K562 (cell line): ENCODE results near the gene KLHL12. TPM values are rescaled to one million over a fixed set of nuclear protein-coding genes. Genes with fewer than 3 reads are reported as not detected.

ENCODE experiments used
- ATAC-seq: fragments of 200-7000 bp; cut with Tn5 transposase; 3 replicates; pipeline ENCODE4 v1.9.1; 2020; ENCODE audit warnings: moderate library complexity
- BruUV-seq: library from RNA; stranded (reverse); fragments of 400-500 nt; replicated peaks from 2 replicates; lab custom pipeline; 2021; lab: Mats Ljungman, UMichigan
- CTCF ChIA-PET: fragments of 300-600 bp; formaldehyde crosslinking; extraction: SDS; loops from one replicate; lab custom pipeline; 2021; ENCODE audit warnings: low intra/inter-chr PET ratio; lab: Yijun Ruan, JAX
- POLR2A ChIA-PET: fragments of 300-600, 350-650 bp; sonication (Branson Sonifier 250); formaldehyde crosslinking; extraction: SDS; loops from one replicate; lab custom pipeline; 2021; ENCODE audit warnings: antibody characterized with exemption, inconsistent platforms; lab: Yijun Ruan, JAX
- DNase-seq, 4 experiments: peaks; one replicate each; pipeline versions ENCODE4 v3.0.0 to v3.0.0-alpha.2; 2011 to 2018; ENCODE audit warnings: low spot score in 3 of 4, mixed read lengths in 3 of 4; ENCODE audit errors: extremely low read depth in 1 of 4
- FAIRE-seq: peaks from 2 replicates; lab custom pipeline; 2011; peaks lifted over from hg19 to GRCh38; lab: Jason Lieb, UNC
- H2AFZ ChIP-seq: 2 replicates; pipeline ENCODE4 v1.6.0; 2011; ENCODE audit warnings: low read depth, low read length, control low read depth, inconsistent platforms
- H3K27ac ChIP-seq: fragments of 200-600 bp; 3 replicates; pipeline ENCODE4 v1.8.0; 2011; ENCODE audit warnings: low read depth, mild to moderate bottlenecking, control low read depth, inconsistent platforms, low read length, moderate library complexity, mixed read lengths; ENCODE audit errors: extremely low read depth
- H3K27me3 ChIP-seq, 2 experiments: fragments of 300-600 bp in 1 of 2; 2 replicates in 1 of 2; 3 replicates in 1 of 2; pipeline versions ENCODE4 v1.6.0 to v1.8.0; 2011; ENCODE audit warnings: inconsistent platforms in 2 of 2, low read length in 2 of 2, mild to moderate bottlenecking in 1 of 2, mixed read lengths in 1 of 2, moderate library complexity in 1 of 2; ENCODE audit not compliant: control insufficient read depth in 2 of 2, insufficient read depth in 2 of 2
- H3K36me3 ChIP-seq: fragments of 300-600 bp; 3 replicates; pipeline ENCODE4 v1.8.0; 2011; ENCODE audit warnings: mild to moderate bottlenecking, low read length, inconsistent platforms; ENCODE audit not compliant: control insufficient read depth, insufficient read depth
- H3K4me1 ChIP-seq, 2 experiments: fragments of 200-600 bp in 1 of 2; replicated peaks in 1 of 2; 2 replicates in 1 of 2; 3 replicates in 1 of 2; pipeline versions ENCODE4 v1.5.1 to v1.8.0; 2011; ENCODE audit warnings: inconsistent platforms in 2 of 2, low read length in 2 of 2, mild to moderate bottlenecking in 1 of 2, mixed read lengths in 1 of 2, moderate library complexity in 1 of 2; ENCODE audit not compliant: control insufficient read depth in 2 of 2, insufficient read depth in 2 of 2
- H3K4me2 ChIP-seq: 2 replicates; pipeline ENCODE4 v1.6.1; 2011; ENCODE audit warnings: low read length, control low read depth, inconsistent platforms, mixed read lengths; ENCODE audit not compliant: insufficient read depth
- H3K4me3 ChIP-seq: fragments of 200-600 bp; sonication (generic), shearing (Covaris generic); 2 replicates; pipeline ENCODE4 v1.5.1; 2016; ENCODE audit warnings: control low read depth, inconsistent platforms
- H3K79me2 ChIP-seq: fragments of 200-600 bp; 3 replicates; pipeline ENCODE4 v1.8.0; 2011; ENCODE audit warnings: low read length, inconsistent platforms; ENCODE audit not compliant: control insufficient read depth, insufficient read depth
- H3K9ac ChIP-seq, 2 experiments: 2 replicates each; pipeline versions ENCODE4 v1.6.0 to v1.6.1; 2011; ENCODE audit warnings: low read depth in 2 of 2, low read length in 2 of 2, control low read depth in 1 of 2, inconsistent platforms in 1 of 2, mild to moderate bottlenecking in 1 of 2, mixed read lengths in 1 of 2; ENCODE audit not compliant: insufficient read depth in 1 of 2
- H3K9me1 ChIP-seq: one replicate; pipeline ENCODE4 v1.6.0; 2011; ENCODE audit warnings: inconsistent platforms, mild to moderate bottlenecking, low read length, moderate library complexity; ENCODE audit not compliant: control insufficient read depth, insufficient read depth
- H3K9me3 ChIP-seq: replicated peaks from 2 replicates; pipeline ENCODE4 v1.5.1; 2011; ENCODE audit warnings: low read depth, low read length, inconsistent platforms; ENCODE audit not compliant: control insufficient read depth, insufficient read depth
- H4K20me1 ChIP-seq: replicated peaks from 2 replicates; pipeline ENCODE4 v1.6.1; 2011; ENCODE audit warnings: low read length, inconsistent platforms, mixed read lengths; ENCODE audit not compliant: control insufficient read depth, insufficient read depth
- AFF1 ChIP-seq, 2 experiments: fragments of 450-650 bp; IDR thresholded peaks; 2 replicates each; pipeline ENCODE4 v1.6.1; 2018; ENCODE audit warnings: mild to moderate bottlenecking in 2 of 2, low read depth in 1 of 2; ENCODE audit not compliant: partially characterized antibody in 2 of 2
- BHLHE40 ChIP-seq: IDR thresholded peaks from 2 replicates; pipeline ENCODE4 v1.6.1; 2011; ENCODE audit warnings: low read length, improper control_type of control experiment
- ESRRB ChIP-seq: fragments of 250-450 bp; sonication (Bioruptor Pico); IDR thresholded peaks from 2 replicates; pipeline ENCODE4 v1.5.0; 2020; ENCODE audit warnings: mild to moderate bottlenecking, moderate library complexity, borderline replicate concordance
- MTA3 ChIP-seq: fragments of 450-650 bp; formaldehyde crosslinking; IDR thresholded peaks from 2 replicates; pipeline ENCODE4 v1.6.1; 2017; ENCODE audit warnings: mild to moderate bottlenecking, borderline replicate concordance
- SREBF1 ChIP-seq: fragments of 150-350 bp; IDR thresholded peaks from 2 replicates; pipeline ENCODE4 v1.6.1; 2014; ENCODE audit warnings: antibody characterized with exemption, low read depth, low read length, borderline replicate concordance
- STAT5A ChIP-seq: IDR thresholded peaks from 2 replicates; pipeline ENCODE4 v1.6.1; 2012; ENCODE audit warnings: low read length, inconsistent platforms, borderline replicate concordance
- TBP ChIP-seq: optimal IDR thresholded peaks from 2 replicates; pipeline ENCODE3; 2011; ENCODE audit warnings: low read depth, low read length, improper control_type of control experiment
- ZFX ChIP-seq: sonication (generic); formaldehyde crosslinking; IDR thresholded peaks from 2 replicates; pipeline ENCODE4 v1.8.0; 2022; ENCODE audit warnings: mild to moderate bottlenecking, missing genetic modification reagents, moderate library complexity
- ZNF224 ChIP-seq: sonication (generic); formaldehyde crosslinking; IDR thresholded peaks from 2 replicates; pipeline ENCODE4 v1.8.0; 2022; ENCODE audit warnings: mild to moderate bottlenecking, missing genetic modification reagents
- ZNF395 ChIP-seq: fragments of 200-800 bp; sonication (Bioruptor generic); IDR thresholded peaks from 2 replicates; pipeline ENCODE4 v1.6.1; 2017; ENCODE audit warnings: missing genetic modification characterization, missing compliant biosample characterization
- ZNF589 ChIP-seq: fragments of 200-800 bp; sonication (Bioruptor generic); IDR thresholded peaks from 2 replicates; pipeline ENCODE4 v1.6.1; 2016; ENCODE audit warnings: low read depth, missing genetic modification characterization, missing compliant biosample characterization
- ZNF76 ChIP-seq: fragments of 250-450 bp; sonication (Bioruptor Pico); IDR thresholded peaks from 2 replicates; pipeline ENCODE4 v1.4.0; 2020; ENCODE audit warnings: mild to moderate bottlenecking, moderate library complexity, borderline replicate concordance
- in situ Hi-C: fragments of 300-500 bp; cut with MboI; formaldehyde crosslinking; loops from 4 replicates; pipeline ENCODE4 v1.15.0; 2018; ENCODE audit warnings: inconsistent platforms, mixed read lengths
- intact Hi-C: fragments of 100-400 bp; cut with micrococcal nuclease; formaldehyde crosslinking; loops from 2 replicates; pipeline ENCODE4 v1.14.2; 2022
- polyA plus RNA-seq, 8 experiments: library from polyadenylated mRNA; depleted of rRNA in 4 of 8; stranded (reverse) in 5 of 8; unstranded in 3 of 8; fragments of >200 nt; fragmentation: Nextera tagmentation in 2 of 8; fragmentation: Illumina TruSeq in 1 of 8; extraction: Ambion mirVana in 2 of 8; extraction: Trizol in 1 of 8; gene quantifications; 2 replicates each; pipeline versions ENCODE4 v1.2.1 to v1.2.3, GENCODE V29; 2011 to 2014; ENCODE audit warnings: inconsistent platforms in 1 of 8, missing spikeins in 1 of 8
- total RNA-seq, 7 experiments: library from RNA; depleted of rRNA in 6 of 7; stranded (reverse); fragments of >200 nt in 6 of 7; fragmentation: Illumina TruSeq in 2 of 7; extraction: Trizol in 2 of 7; gene quantifications; 2 replicates each; pipeline versions ENCODE4 v1.2.1 to v1.2.3, GENCODE V29; 2011 to 2021; ENCODE audit warnings: low replicate concordance in 1 of 7
- TF ChIP-seq, protein P1 (sequence below): IDR thresholded peaks from 2 replicates; pipeline ENCODE4 v1.6.1; 2012; ENCODE audit warnings: low read depth, low read length, improper control_type of control experiment, borderline replicate concordance
- TF ChIP-seq, protein P2 (sequence below): fragments of 250-450 bp; sonication (Bioruptor Pico); IDR thresholded peaks from 2 replicates; pipeline ENCODE4 v1.5.1; 2021; ENCODE audit warnings: mild to moderate bottlenecking

KLHL12 gene
- total and polyA plus RNA-seq, 9 of the 15 experiments (the other 6 are each of a cell fraction or from before 2014, with no cell fraction given) = 23.1 to 85.1 (median 35.0) TPM

- Histone ChIP-seq H3K4me1 (peaks cover 2 to 35% of the 10 kb centered on the region in 2 experiments; a peak in 3 of 5 replicates), H3K27me3 (no peaks in the 10 kb centered on the region), H3K9me3 (no peaks in the 10 kb centered on the region), H3K4me2 (no peak overlapping the region), H3K9ac (no peak overlapping the region), H4K20me1 (no peaks in the 10 kb centered on the region; the same call in 1 of the 2 replicates), H3K4me3 (no peak overlapping the region), H3K36me3 (peaks cover 51% of the 10 kb centered on the region), H3K27ac (no peak overlapping the region), H2AFZ (no peak overlapping the region), H3K9me1 (no peaks in the 10 kb centered on the region), H3K79me2 (peaks cover 7% of the 10 kb centered on the region; the same call in 1 of the 3 replicates)
- DNase-seq (no peak), FAIRE-seq (no peak), ATAC-seq (no peak)
- in situ Hi-C loops (no loop called here), intact Hi-C loops (no loop called here)
- ChIA-PET CTCF (no interaction called here), POLR2A (no interaction called here)
- no TSS peak for BruUV-seq
- TF ChIP-seq STAT5A (no peak), ZNF589 (no peak), ZNF224 (CRISPR knock-in tag) (no peak), MTA3 (no peak), AFF1 (IDR thresholded peaks at IDR 0.05; ENCODE audit: low read depth in 1 of 2, partially characterized antibody in 2 of 2) (no peak), SREBF1 (no peak), ZNF76 (CRISPR knock-in tag) (no peak), ZNF395 (CRISPR knock-in tag) (no peak), BHLHE40 (no peak), TBP (no peak), ZFX (CRISPR knock-in tag) (no peak), ESRRB (no peak)
- TF ChIP-seq, protein P1, sequence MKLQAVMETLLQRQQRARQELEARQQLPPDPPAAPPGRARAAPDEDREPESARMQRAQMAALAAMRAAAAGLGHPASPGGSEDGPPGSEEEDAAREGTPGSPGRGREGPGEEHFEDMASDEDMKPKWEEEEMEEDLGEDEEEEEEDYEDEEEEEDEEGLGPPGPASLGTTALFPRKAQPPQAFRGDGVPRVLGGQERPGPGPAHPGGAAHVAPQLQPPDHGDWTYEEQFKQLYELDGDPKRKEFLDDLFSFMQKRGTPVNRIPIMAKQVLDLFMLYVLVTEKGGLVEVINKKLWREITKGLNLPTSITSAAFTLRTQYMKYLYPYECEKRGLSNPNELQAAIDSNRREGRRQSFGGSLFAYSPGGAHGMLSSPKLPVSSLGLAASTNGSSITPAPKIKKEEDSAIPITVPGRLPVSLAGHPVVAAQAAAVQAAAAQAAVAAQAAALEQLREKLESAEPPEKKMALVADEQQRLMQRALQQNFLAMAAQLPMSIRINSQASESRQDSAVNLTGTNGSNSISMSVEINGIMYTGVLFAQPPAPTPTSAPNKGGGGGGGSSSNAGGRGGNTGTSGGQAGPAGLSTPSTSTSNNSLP = no peak
- TF ChIP-seq, protein P2, sequence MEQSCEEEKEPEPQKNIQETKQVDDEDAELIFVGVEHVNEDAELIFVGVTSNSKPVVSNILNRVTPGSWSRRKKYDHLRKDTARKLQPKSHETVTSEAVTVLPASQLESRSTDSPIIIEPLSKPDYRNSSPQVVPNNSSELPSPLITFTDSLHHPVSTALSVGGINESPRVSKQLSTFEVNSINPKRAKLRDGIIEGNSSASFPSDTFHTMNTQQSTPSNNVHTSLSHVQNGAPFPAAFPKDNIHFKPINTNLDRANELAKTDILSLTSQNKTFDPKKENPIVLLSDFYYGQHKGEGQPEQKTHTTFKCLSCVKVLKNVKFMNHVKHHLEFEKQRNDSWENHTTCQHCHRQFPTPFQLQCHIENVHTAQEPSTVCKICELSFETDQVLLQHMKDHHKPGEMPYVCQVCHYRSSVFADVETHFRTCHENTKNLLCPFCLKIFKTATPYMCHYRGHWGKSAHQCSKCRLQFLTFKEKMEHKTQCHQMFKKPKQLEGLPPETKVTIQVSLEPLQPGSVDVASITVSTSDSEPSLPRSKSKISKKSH (CRISPR knock-in tag) = no peak
Observed at GRCh38 chr1:202940561-202940960, 13.5 kb upstream of the KLHL12 start.
